Stimulated activated CD8-positive, alpha-beta memory T cell treated with anti-CD3 and anti-CD28 coated beads, Interleukin-12 subunit alpha, Interleukin-12 subunit beta, amount 100 ng/mL, for 1 hour (primary cell): ENCODE data around the gene GRIK5.

Source experiments
- DNase-seq: peaks from one replicate; pipeline ENCODE4 v3.0.0-alpha.2; 2020; ENCODE audit warnings: low read depth

The GRIK5 gene

GRCh38 chr19:42076380-42076944 is 6.5 kb upstream of the GRIK5 start:
- peak; percentile 11 for DNase-seq

GRCh38 chr19:42075616-42076379 is 5.8 kb upstream of the GRIK5 start, which contains the start of gene ZNF574:
Gene ZNF574, plus strand, starts transcription at chr19:42076166. Its CDS starts 2,441 bp downstream, at chr19:42078607.
- peak; percentile 98 for DNase-seq

- DNase-seq = no peak
Measured at GRCh38 chr19:42075364-42075615, 5.3 kb upstream of the GRIK5 start.

GRCh38 chr19:42074513-42075363 is 4.7 kb upstream of the GRIK5 start:
- DNase-seq = no peak

- DNase-seq = no peak
Measured at GRCh38 chr19:42071247-42071646, 1.2 kb upstream of the GRIK5 start.

GRCh38 chr19:42068756-42069571 is 1.0 kb downstream of the GRIK5 start:
- DNase-seq = no peak

GRCh38 chr19:42068361-42068755 is 1.6 kb downstream of the GRIK5 start:
- DNase-seq = no peak

- DNase-seq = no peak
Measured at GRCh38 chr19:42067315-42067888, 2.6 kb downstream of the GRIK5 start.

GRCh38 chr19:42066075-42066754 is 3.8 kb downstream of the GRIK5 start:
- no peak for DNase-seq

- DNase-seq = no peak
Measured at GRCh38 chr19:42065511-42065910, 4.5 kb downstream of the GRIK5 start.

GRCh38 chr19:42065051-42065450 is 5.0 kb downstream of the GRIK5 start:
- no peak for DNase-seq

- DNase-seq = no peak
Measured at GRCh38 chr19:42064432-42064831, 5.6 kb downstream of the GRIK5 start.

GRCh38 chr19:42062381-42062780 is 7.6 kb downstream of the GRIK5 start:
- no peak for DNase-seq

- DNase-seq = no peak
Measured at GRCh38 chr19:42060117-42060516, 9.9 kb downstream of the GRIK5 start.

- DNase-seq = no peak
Measured at GRCh38 chr19:42059196-42059595, 10.8 kb downstream of the GRIK5 start.

- no peak for DNase-seq
Measured at GRCh38 chr19:42057846-42058245, 12.2 kb downstream of the GRIK5 start.

GRCh38 chr19:42054205-42054604 is 15.8 kb downstream of the GRIK5 start:
- DNase-seq = no peak

- no peak for DNase-seq
Measured at GRCh38 chr19:42053037-42053935, 16.7 kb downstream of the GRIK5 start.

GRCh38 chr19:42052241-42052863 is 17.7 kb downstream of the GRIK5 start:
- no peak for DNase-seq
